HCT116 (cell line): Measurements from ENCODE around the gene C6orf118. TPM values are rescaled to one million over a fixed set of nuclear protein-coding genes. Genes with fewer than 3 reads are reported as not detected.
A peak's percentile ranks its signal among the peaks of the same experiment; 100 is the strongest.

ENCODE experiments used
- ATAC-seq: fragments of 200-7000 bp; cut with Tn5 transposase; 2 replicates; pipeline ENCODE4 v1.9.1; 2020; ENCODE audit warnings: mild to moderate bottlenecking, moderate library complexity
- BruUV-seq: library from RNA; stranded (reverse); fragments of 400-500 nt; replicated peaks from 2 replicates; lab custom pipeline; 2021; lab: Mats Ljungman, UMichigan
- CTCF ChIA-PET: fragments of 300-600 bp; sonication (Branson Sonifier 250); formaldehyde crosslinking; loops from one replicate; lab custom pipeline; 2021; ENCODE audit warnings: antibody characterized with exemption; lab: Charles Lee
- POLR2A ChIA-PET: fragments of 300-600, 350-600 bp; sonication (Branson Sonifier 250); formaldehyde crosslinking; loops from one replicate; lab custom pipeline; 2021; ENCODE audit warnings: antibody characterized with exemption; lab: Charles Lee
- RAD21 ChIA-PET, 2 experiments: fragments of 300-600 bp; sonication (Branson Sonifier 250); formaldehyde crosslinking; loops; one replicate each; lab custom pipeline; 2023; ENCODE audit warnings: low total read pairs in 2 of 2; ENCODE audit not compliant: uncharacterized antibody in 2 of 2, unreplicated experiment in 2 of 2, low non-redundant PET in 1 of 2; lab: Charles Lee
- DNase-seq: peaks from one replicate; pipeline ENCODE4 v3.0.0-alpha.2; 2010; ENCODE audit warnings: low read depth, low spot score
- H2AFZ ChIP-seq: fragments of 200-600 bp; shearing (Covaris generic), sonication (generic); 2 replicates; pipeline ENCODE4 v1.6.1; 2017; ENCODE audit warnings: low read depth, mixed run types, mixed read lengths, antibody characterized with exemption, low read length; ENCODE audit not compliant: poor library complexity, severe bottlenecking
- H3K27ac ChIP-seq: 2 replicates; pipeline ENCODE4 v1.5.1; 2012; ENCODE audit warnings: low read depth, low read length
- H3K27me3 ChIP-seq: fragments of 200-600 bp; sonication (generic); 2 replicates; pipeline ENCODE4 v1.6.1; 2016; ENCODE audit warnings: mixed run types, low read length, mixed read lengths; ENCODE audit not compliant: insufficient read depth
- H3K36me3 ChIP-seq, 2 experiments: fragments of 200-500 bp in 1 of 2; fragments of 200-600 bp in 1 of 2; sonication (Bioruptor generic) in 1 of 2; sonication (generic) in 1 of 2; 2 replicates each; pipeline versions ENCODE4 v1.5.1 to v1.6.1; 2014 to 2016; ENCODE audit warnings: low read length in 2 of 2, inconsistent platforms in 1 of 2, mixed read lengths in 1 of 2, mixed run types in 1 of 2; ENCODE audit not compliant: insufficient read depth in 2 of 2, control insufficient read depth in 1 of 2
- H3K4me1 ChIP-seq, 2 experiments: fragments of 200-600 bp in 1 of 2; sonication (generic) in 1 of 2; 2 replicates each; pipeline versions ENCODE4 v1.5.1 to v1.6.1; 2012 to 2017; ENCODE audit warnings: low read length in 2 of 2, inconsistent platforms in 1 of 2, mild to moderate bottlenecking in 1 of 2, mixed read lengths in 1 of 2, mixed run types in 1 of 2, moderate library complexity in 1 of 2; ENCODE audit not compliant: insufficient read depth in 2 of 2, control insufficient read depth in 1 of 2
- H3K4me2 ChIP-seq: fragments of 200-600 bp; sonication (generic); 2 replicates; pipeline ENCODE4 v1.6.1; 2017; ENCODE audit warnings: mixed run types, low read length, mixed read lengths
- H3K4me3 ChIP-seq, 2 experiments: fragments of 200-600 bp in 1 of 2; sonication (generic) in 1 of 2; replicated peaks in 1 of 2; 2 replicates each; pipeline ENCODE4 v1.5.1; 2011 to 2016; ENCODE audit warnings: low read length in 2 of 2, control low read depth in 1 of 2, low read depth in 1 of 2, mild to moderate bottlenecking in 1 of 2, mixed read lengths in 1 of 2, mixed run types in 1 of 2
- H3K79me2 ChIP-seq: fragments of 200-600 bp; sonication (generic); 2 replicates; pipeline ENCODE4 v1.6.1; 2017; ENCODE audit warnings: mild to moderate bottlenecking, mixed run types, low read length, moderate library complexity, mixed read lengths; ENCODE audit not compliant: insufficient read depth
- H3K9ac ChIP-seq: fragments of 200-600 bp; sonication (generic); 2 replicates; pipeline ENCODE4 v1.6.1; 2016; ENCODE audit warnings: low read length, mixed read lengths
- H3K9me2 ChIP-seq: fragments of 200-600 bp; sonication (generic), shearing (Covaris generic); 2 replicates; pipeline ENCODE4 v1.6.1; 2017; ENCODE audit warnings: mixed run types, mild to moderate bottlenecking, moderate library complexity; ENCODE audit not compliant: insufficient read depth
- H3K9me3 ChIP-seq, 2 experiments: fragments of 200-500 bp in 1 of 2; fragments of 200-600 bp in 1 of 2; sonication (Bioruptor generic) in 1 of 2; sonication (generic) in 1 of 2; 2 replicates each; pipeline ENCODE4 v1.6.1; 2014 to 2017; ENCODE audit warnings: low read length in 2 of 2, mixed read lengths in 2 of 2, inconsistent platforms in 1 of 2, low read depth in 1 of 2, mild to moderate bottlenecking in 1 of 2, mixed run types in 1 of 2, moderate library complexity in 1 of 2; ENCODE audit not compliant: control insufficient read depth in 1 of 2, insufficient read depth in 1 of 2
- H4K20me1 ChIP-seq: fragments of 200-600 bp; sonication (generic), shearing (Covaris generic); 2 replicates; pipeline ENCODE4 v1.6.1; 2017; ENCODE audit warnings: mixed run types, mild to moderate bottlenecking, moderate library complexity; ENCODE audit not compliant: insufficient read depth
- CBX3 ChIP-seq: IDR thresholded peaks from 2 replicates; pipeline ENCODE4 v1.6.1; 2012; ENCODE audit warnings: low read depth
- CEBPB ChIP-seq: IDR thresholded peaks from 2 replicates; pipeline ENCODE4 v1.6.1; 2012; ENCODE audit warnings: low read depth
- EGR1 ChIP-seq: IDR thresholded peaks from 2 replicates; pipeline ENCODE4 v1.6.1; 2012; ENCODE audit warnings: low read depth
- EZH2phosphoT487 ChIP-seq: fragments of 200-600 bp; IDR thresholded peaks from 2 replicates; pipeline ENCODE4 v1.6.1; 2018; ENCODE audit warnings: antibody characterized with exemption, borderline replicate concordance
- JUND ChIP-seq: IDR thresholded peaks from 2 replicates; pipeline ENCODE4 v1.6.1; 2012
- POLR2A ChIP-seq: IDR thresholded peaks from 2 replicates; pipeline ENCODE4 v1.7.0; 2011; ENCODE audit warnings: borderline replicate concordance; ENCODE audit not compliant: insufficient read depth, insufficient read length; ENCODE audit errors: extremely low read depth
- POLR2AphosphoS5 ChIP-seq: IDR thresholded peaks from 2 replicates; pipeline ENCODE4 v1.6.1; 2011; ENCODE audit warnings: mild to moderate bottlenecking, low read depth, low read length, moderate library complexity
- RAD21 ChIP-seq: IDR thresholded peaks from 2 replicates; pipeline ENCODE4 v1.6.1; 2012; ENCODE audit warnings: low read depth, mild to moderate bottlenecking
- SIN3A ChIP-seq: IDR thresholded peaks from 2 replicates; pipeline ENCODE4 v1.6.1; 2012; ENCODE audit warnings: low read depth
- SP1 ChIP-seq: IDR thresholded peaks from 2 replicates; pipeline ENCODE4 v1.6.1; 2012; ENCODE audit warnings: low read depth
- TCF7L2 ChIP-seq: IDR thresholded peaks from 2 replicates; pipeline ENCODE4 v1.7.0; 2011; ENCODE audit warnings: borderline replicate concordance, inconsistent platforms; ENCODE audit not compliant: insufficient read depth, insufficient read length; ENCODE audit errors: extremely low read depth
- ZFX ChIP-seq: fragments of 450-650 bp; IDR thresholded peaks from 2 replicates; pipeline ENCODE4 v1.6.1; 2017
- intact Hi-C: fragments of 100-400 bp; cut with micrococcal nuclease; formaldehyde crosslinking; loops from 2 replicates; pipeline ENCODE4 v1.10.0; 2022
- total RNA-seq: library from RNA; stranded (reverse); gene quantifications from one replicate; pipeline ENCODE4 v1.2.1, GENCODE V29; 2021; ENCODE audit not compliant: unreplicated experiment
- TF ChIP-seq, protein P1 (sequence below), 3 experiments: fragments of 200-600 bp in 1 of 3; sonication (generic) in 1 of 3; IDR thresholded peaks in 2 of 3; conservative IDR thresholded peaks in 1 of 3; 2 replicates each; pipeline ENCODE4 v1.5.1; 2012 to 2017; ENCODE audit warnings: low read depth in 2 of 3, low read length in 2 of 3, antibody characterized with exemption in 1 of 3, borderline replicate concordance in 1 of 3, control low read depth in 1 of 3, mild to moderate bottlenecking in 1 of 3, mixed read lengths in 1 of 3, mixed run types in 1 of 3, moderate library complexity in 1 of 3; ENCODE audit not compliant: insufficient read depth in 1 of 3
- TF ChIP-seq, protein P2 (sequence below): IDR thresholded peaks from 2 replicates; pipeline ENCODE4 v1.6.1; 2012
- TF ChIP-seq, protein P3 (sequence below): IDR thresholded peaks from 2 replicates; pipeline ENCODE4 v1.6.1; 2011; ENCODE audit warnings: mild to moderate bottlenecking, low read length, moderate library complexity; ENCODE audit not compliant: insufficient replicate concordance; ENCODE audit errors: extremely low read depth
- TF ChIP-seq, protein P4 (sequence below): IDR thresholded peaks from 2 replicates; pipeline ENCODE4 v1.6.1; 2012

C6orf118 gene
- total RNA-seq, 1 experiment from 2014 or later: not detected

DNA sequence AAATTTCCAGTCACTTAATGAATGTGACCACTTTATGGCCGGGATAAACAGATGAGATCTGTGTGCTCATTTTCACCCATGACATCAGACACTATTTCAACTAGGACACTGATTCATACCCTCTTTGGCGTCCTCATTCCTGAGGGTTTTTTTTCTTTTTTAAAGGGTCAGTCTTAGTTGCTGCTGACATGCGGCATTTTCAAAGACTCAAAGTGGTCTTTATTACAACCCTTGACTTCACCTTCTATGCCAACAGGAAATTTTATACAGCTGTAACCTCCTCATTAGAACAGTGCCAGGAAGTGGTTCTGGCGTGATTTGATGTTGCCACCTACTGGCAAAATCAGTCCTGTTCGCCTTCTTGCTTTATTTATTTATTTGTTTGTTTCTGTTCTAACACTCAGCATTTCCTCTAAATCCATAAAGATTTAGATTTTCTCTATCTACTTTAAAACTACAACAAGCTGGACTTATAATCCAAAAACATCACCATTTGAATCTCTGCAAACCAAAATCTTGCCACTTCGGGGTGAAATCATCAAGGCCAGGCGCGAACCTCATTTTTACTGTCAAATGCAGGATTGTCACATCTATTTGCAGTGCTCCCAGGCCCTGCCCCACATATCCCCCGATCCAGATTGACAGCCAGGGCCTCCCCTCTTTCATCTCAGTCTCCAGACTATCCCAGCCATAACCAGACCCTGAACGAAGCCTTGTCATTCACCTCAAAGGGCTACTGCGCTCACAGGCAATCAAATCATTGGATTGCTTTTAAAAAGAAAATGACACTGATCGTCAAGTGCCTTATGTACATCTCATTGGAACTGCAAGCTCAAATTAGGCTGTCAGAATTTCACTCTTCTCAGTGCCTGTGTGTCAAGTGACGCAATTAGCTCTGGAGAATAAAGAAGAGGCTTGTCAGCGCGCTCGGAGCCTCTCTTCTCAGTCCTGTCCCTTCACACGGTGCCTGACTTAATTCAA is 77.5 kb downstream of the C6orf118 start:
- no TSS peak for BruUV-seq
- no peaks in the 10 kb centered on the region; a peak in 2 of 4 replicates for H3K9me3 ChIP-seq
- no peaks in the 10 kb centered on the region for H3K36me3 ChIP-seq
- no peak overlapping the region for H2AFZ ChIP-seq
- CTCF ChIA-PET: no interaction called here
- no peaks in the 10 kb centered on the region for H3K9me2 ChIP-seq
- no peak overlapping the region for H3K4me2 ChIP-seq
- no peak for TF ChIP-seq SP1
- TF ChIP-seq, protein P1, sequence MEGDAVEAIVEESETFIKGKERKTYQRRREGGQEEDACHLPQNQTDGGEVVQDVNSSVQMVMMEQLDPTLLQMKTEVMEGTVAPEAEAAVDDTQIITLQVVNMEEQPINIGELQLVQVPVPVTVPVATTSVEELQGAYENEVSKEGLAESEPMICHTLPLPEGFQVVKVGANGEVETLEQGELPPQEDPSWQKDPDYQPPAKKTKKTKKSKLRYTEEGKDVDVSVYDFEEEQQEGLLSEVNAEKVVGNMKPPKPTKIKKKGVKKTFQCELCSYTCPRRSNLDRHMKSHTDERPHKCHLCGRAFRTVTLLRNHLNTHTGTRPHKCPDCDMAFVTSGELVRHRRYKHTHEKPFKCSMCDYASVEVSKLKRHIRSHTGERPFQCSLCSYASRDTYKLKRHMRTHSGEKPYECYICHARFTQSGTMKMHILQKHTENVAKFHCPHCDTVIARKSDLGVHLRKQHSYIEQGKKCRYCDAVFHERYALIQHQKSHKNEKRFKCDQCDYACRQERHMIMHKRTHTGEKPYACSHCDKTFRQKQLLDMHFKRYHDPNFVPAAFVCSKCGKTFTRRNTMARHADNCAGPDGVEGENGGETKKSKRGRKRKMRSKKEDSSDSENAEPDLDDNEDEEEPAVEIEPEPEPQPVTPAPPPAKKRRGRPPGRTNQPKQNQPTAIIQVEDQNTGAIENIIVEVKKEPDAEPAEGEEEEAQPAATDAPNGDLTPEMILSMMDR (IDR thresholded peaks at IDR 0.05 in 2 of 3, conservative IDR thresholded peaks at IDR 0.05 in 1 of 3; ENCODE audit: borderline replicate concordance in 1 of 3, insufficient read depth in 1 of 3, low read depth in 2 of 3, low read length in 2 of 3): peak in 2 of 3 experiments; percentile 22 to 45; a peak in 3 of 6 replicates
- no peak for TF ChIP-seq CBX3
- no peak for TF ChIP-seq CEBPB
- peak; percentile 52 for TF ChIP-seq RAD21
- no peak for TF ChIP-seq POLR2AphosphoS5
- TF ChIP-seq, protein P2, sequence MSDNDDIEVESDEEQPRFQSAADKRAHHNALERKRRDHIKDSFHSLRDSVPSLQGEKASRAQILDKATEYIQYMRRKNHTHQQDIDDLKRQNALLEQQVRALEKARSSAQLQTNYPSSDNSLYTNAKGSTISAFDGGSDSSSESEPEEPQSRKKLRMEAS: no peak
- TF ChIP-seq, protein P3, sequence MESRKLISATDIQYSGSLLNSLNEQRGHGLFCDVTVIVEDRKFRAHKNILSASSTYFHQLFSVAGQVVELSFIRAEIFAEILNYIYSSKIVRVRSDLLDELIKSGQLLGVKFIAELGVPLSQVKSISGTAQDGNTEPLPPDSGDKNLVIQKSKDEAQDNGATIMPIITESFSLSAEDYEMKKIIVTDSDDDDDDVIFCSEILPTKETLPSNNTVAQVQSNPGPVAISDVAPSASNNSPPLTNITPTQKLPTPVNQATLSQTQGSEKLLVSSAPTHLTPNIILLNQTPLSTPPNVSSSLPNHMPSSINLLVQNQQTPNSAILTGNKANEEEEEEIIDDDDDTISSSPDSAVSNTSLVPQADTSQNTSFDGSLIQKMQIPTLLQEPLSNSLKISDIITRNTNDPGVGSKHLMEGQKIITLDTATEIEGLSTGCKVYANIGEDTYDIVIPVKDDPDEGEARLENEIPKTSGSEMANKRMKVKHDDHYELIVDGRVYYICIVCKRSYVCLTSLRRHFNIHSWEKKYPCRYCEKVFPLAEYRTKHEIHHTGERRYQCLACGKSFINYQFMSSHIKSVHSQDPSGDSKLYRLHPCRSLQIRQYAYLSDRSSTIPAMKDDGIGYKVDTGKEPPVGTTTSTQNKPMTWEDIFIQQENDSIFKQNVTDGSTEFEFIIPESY: no peak
- no peak for TF ChIP-seq TCF7L2
- no peak for TF ChIP-seq EZH2phosphoT487
- no peak for TF ChIP-seq JUND
- TF ChIP-seq EGR1: no peak
- TF ChIP-seq POLR2A: no peak
- TF ChIP-seq SIN3A: no peak
- TF ChIP-seq, protein P4, sequence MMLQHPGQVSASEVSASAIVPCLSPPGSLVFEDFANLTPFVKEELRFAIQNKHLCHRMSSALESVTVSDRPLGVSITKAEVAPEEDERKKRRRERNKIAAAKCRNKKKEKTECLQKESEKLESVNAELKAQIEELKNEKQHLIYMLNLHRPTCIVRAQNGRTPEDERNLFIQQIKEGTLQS: no peak
- TF ChIP-seq ZFX: no peak
- intact Hi-C loops: no loop called here
- POLR2A ChIA-PET: no interaction called here
- peak; percentile 6 for DNase-seq
- H3K27ac ChIP-seq: no peak overlapping the region
- no peak for ATAC-seq
- no peaks in the 10 kb centered on the region for H3K4me1 ChIP-seq
- RAD21 ChIA-PET: no interaction called here
- no peaks in the 10 kb centered on the region for H4K20me1 ChIP-seq
- no peak overlapping the region for H3K9ac ChIP-seq
- H3K27me3 ChIP-seq: no peaks in the 10 kb centered on the region
- H3K79me2 ChIP-seq: no peaks in the 10 kb centered on the region
- no peak overlapping the region for H3K4me3 ChIP-seq
